Activated CD8-positive, alpha-beta T cell treated with anti-CD3 and anti-CD28 coated beads for 36 hours (primary cell): Measurements from ENCODE around the gene SEPTIN12. TPM values are rescaled to one million over a fixed set of nuclear protein-coding genes. Genes with fewer than 3 reads are reported as not detected.

Source experiments
- ATAC-seq: fragments of 200-7000 bp; cut with Tn5 transposase; one replicate; pipeline ENCODE4 v1.10.0; 2021; ENCODE audit warnings: mild to moderate bottlenecking, moderate library complexity
- CTCF ChIA-PET: fragments of 350-600 bp; sonication (Branson Sonifier 250); formaldehyde crosslinking; loops from one replicate; lab custom pipeline; 2021; ENCODE audit warnings: antibody characterized with exemption; lab: Charles Lee
- POLR2A ChIA-PET: fragments of 350-600 bp; sonication (Branson Sonifier 250); formaldehyde crosslinking; loops from one replicate; lab custom pipeline; 2021; ENCODE audit warnings: antibody characterized with exemption; lab: Charles Lee
- DNase-seq: peaks from one replicate; pipeline ENCODE4 v3.0.0-alpha.2; 2020
- H3K27ac Mint-ChIP-seq: one replicate; pipeline ENCODE4 v1.8.0; 2021; ENCODE audit warnings: mild to moderate bottlenecking, mixed read lengths
- H3K27me3 Mint-ChIP-seq: one replicate; pipeline ENCODE4 v1.8.0; 2021; ENCODE audit warnings: mixed read lengths
- H3K36me3 Mint-ChIP-seq: one replicate; pipeline ENCODE4 v1.8.0; 2021; ENCODE audit warnings: low read depth, mixed read lengths
- H3K4me1 Mint-ChIP-seq: one replicate; pipeline ENCODE4 v1.8.0; 2021; ENCODE audit warnings: low read depth, mixed read lengths
- H3K4me3 Mint-ChIP-seq: one replicate; pipeline ENCODE4 v1.8.0; 2021; ENCODE audit warnings: mild to moderate bottlenecking, moderate library complexity, mixed read lengths
- H3K9me3 Mint-ChIP-seq: one replicate; pipeline ENCODE4 v1.8.0; 2021; ENCODE audit warnings: mixed read lengths
- CTCF ChIP-seq: fragments of 200-600 bp; IDR thresholded peaks from one replicate; pipeline ENCODE4 v1.8.0; 2022; ENCODE audit warnings: antibody characterized with exemption, mild to moderate bottlenecking
- intact Hi-C: fragments of 100-400 bp; cut with micrococcal nuclease; formaldehyde crosslinking; loops from one replicate; pipeline ENCODE4 v1.10.0; 2022
- total RNA-seq, 2 experiments: library from RNA; stranded (reverse); gene quantifications; one replicate each; pipeline ENCODE4 v1.2.3, GENCODE V29; 2021

The SEPTIN12 gene
- total RNA-seq, 2 experiments from 2014 or later: not detected

GRCh38 chr16:4780235-4780634, 7.9 kb downstream of the SEPTIN12 start:
- CTCF ChIA-PET: no interaction called here
- H3K27ac Mint-ChIP-seq: no peak overlapping the region
- ATAC-seq (no peak), DNase-seq (no peak)
- TF ChIP-seq CTCF: no peak
- H3K9me3 Mint-ChIP-seq: no peaks in the 10 kb centered on the region
- POLR2A ChIA-PET: no interaction called here
- intact Hi-C loops: no loop called here
- H3K4me1 Mint-ChIP-seq: no peaks in the 10 kb centered on the region
- H3K36me3 Mint-ChIP-seq: no peaks in the 10 kb centered on the region
- no peak overlapping the region for H3K4me3 Mint-ChIP-seq
- H3K27me3 Mint-ChIP-seq: no peaks in the 10 kb centered on the region

- Mint-ChIP-seq H3K27ac (no peak overlapping the region), H3K27me3 (no peaks in the 10 kb centered on the region), H3K4me1 (no peaks in the 10 kb centered on the region), H3K4me3 (no peak overlapping the region), H3K9me3 (no peaks in the 10 kb centered on the region), H3K36me3 (no peaks in the 10 kb centered on the region)
- ATAC-seq (no peak), DNase-seq (no peak)
- POLR2A ChIA-PET: interaction anchor here (1.0 kb wide), 1 partner anchor 21 kb away, joined by 3 read pairs; no protein-coding TSS in a partner anchor
- intact Hi-C loops: no loop called here
- CTCF ChIA-PET: no interaction called here
- no peak for TF ChIP-seq CTCF
These were observed 10.1 kb downstream of the SEPTIN12 start for GRCh38 chr16:4778050-4778392.

- POLR2A ChIA-PET: interaction anchor here (1.0 kb wide), 1 partner anchor 22 kb away, joined by 3 read pairs; no protein-coding TSS in a partner anchor
- no peak overlapping the region for H3K4me3 Mint-ChIP-seq
- H3K9me3 Mint-ChIP-seq: no peaks in the 10 kb centered on the region
- CTCF ChIA-PET: no interaction called here
- DNase-seq: no peak
- H3K27ac Mint-ChIP-seq: no peak overlapping the region
- H3K36me3 Mint-ChIP-seq: no peaks in the 10 kb centered on the region
- TF ChIP-seq CTCF: no peak
- ATAC-seq: no peak
- H3K27me3 Mint-ChIP-seq: no peaks in the 10 kb centered on the region
- intact Hi-C loops: no loop called here
- no peaks in the 10 kb centered on the region for H3K4me1 Mint-ChIP-seq
These were observed 10.7 kb downstream of the SEPTIN12 start for GRCh38 chr16:4777339-4778049.

GRCh38 chr16:4776141-4776705, 11.9 kb downstream of the SEPTIN12 start:
- ChIA-PET CTCF (no interaction called here), POLR2A (no interaction called here)
- DNase-seq: no peak
- Mint-ChIP-seq H3K4me1 (no peaks in the 10 kb centered on the region), H3K4me3 (no peak overlapping the region), H3K9me3 (no peaks in the 10 kb centered on the region), H3K27ac (no peak overlapping the region), H3K36me3 (no peaks in the 10 kb centered on the region), H3K27me3 (no peaks in the 10 kb centered on the region)
- no peak for ATAC-seq
- no peak for TF ChIP-seq CTCF
- intact Hi-C loops: no loop called here

- Mint-ChIP-seq H3K27me3 (no peaks in the 10 kb centered on the region), H3K36me3 (no peaks in the 10 kb centered on the region), H3K27ac (no peak overlapping the region), H3K4me3 (no peak overlapping the region), H3K9me3 (no peaks in the 10 kb centered on the region), H3K4me1 (no peaks in the 10 kb centered on the region)
- TF ChIP-seq CTCF: no peak
- POLR2A ChIA-PET: no interaction called here
- DNase-seq (no peak), ATAC-seq (no peak)
- CTCF ChIA-PET: no interaction called here
- intact Hi-C loops: no loop called here
These were observed 13.1 kb downstream of the SEPTIN12 start for GRCh38 chr16:4775005-4775404.
